Activated gamma-delta T cell (primary cell): ENCODE data around the gene SLC6A4.
"Not testable (repeated sequence)": the region's sequence is repeated elsewhere in the genome, so short reads cannot be mapped to it uniquely, and the experiment has no call there.

Source experiments
- DNase-seq: peaks from one replicate; lab custom pipeline; 2025; lab: John Stamatoyannopoulos, UW

The SLC6A4 gene

DNA sequence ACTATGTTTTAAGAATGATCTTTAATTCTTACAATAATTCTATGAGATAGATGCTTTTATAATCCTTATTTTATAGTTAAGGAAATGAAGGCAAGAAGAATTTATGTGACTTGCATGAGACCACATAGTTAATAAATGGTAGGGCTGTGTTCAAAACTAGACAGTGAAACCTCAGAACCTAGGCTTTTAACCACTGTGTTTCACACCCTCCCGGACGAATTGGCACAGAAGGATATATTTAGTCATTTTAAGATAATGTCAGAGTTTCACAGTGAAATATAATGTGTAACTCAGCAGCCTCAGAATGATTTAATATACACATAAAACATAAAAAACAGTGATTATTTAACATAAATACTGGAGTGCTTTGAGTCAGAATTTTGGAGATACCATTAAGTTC is 61.8 kb downstream of the SLC6A4 start:
- DNase-seq: no peak

DNA sequence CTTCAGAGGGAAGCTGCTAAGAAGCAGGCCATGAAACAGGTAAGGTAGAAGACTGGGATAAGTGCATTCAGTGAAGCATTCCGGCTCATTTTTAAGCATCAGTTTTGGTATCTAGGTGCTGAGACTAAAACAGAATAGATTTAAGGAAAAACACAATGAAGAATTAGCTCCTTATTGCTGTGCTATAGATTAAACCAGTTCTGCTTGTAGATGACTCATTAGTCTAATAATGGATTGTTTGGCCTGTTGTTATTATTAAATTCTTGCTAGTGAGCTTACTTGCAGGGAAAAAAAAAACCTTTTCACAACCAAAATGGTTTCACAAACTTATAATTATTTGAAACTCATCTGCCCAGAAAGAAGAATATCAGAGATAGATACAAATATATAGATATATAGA is 62.9 kb downstream of the SLC6A4 start:
- no peak for DNase-seq

GRCh38 chr17:30170415-30170987 is 65.0 kb downstream of the SLC6A4 start:
- DNase-seq: no peak

DNA sequence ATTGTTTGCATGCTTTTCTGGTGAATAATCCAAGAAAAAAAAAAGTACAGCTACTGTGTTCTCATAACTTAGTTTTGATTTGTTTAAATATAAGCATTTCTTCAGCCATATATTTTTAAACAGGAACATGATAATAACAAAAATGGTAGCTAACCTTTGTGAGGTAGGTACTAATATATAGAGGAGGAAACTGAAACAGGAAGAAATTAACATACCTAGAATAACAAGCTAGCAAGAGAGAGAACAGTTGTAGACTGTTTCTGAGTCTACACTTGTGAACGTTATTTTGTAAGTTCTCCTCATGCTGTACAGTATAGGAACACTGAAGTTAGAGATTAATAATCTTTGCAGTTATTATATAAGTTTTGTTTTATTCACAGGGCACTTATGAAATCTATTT is 69.5 kb downstream of the SLC6A4 start:
- DNase-seq: no peak

DNA sequence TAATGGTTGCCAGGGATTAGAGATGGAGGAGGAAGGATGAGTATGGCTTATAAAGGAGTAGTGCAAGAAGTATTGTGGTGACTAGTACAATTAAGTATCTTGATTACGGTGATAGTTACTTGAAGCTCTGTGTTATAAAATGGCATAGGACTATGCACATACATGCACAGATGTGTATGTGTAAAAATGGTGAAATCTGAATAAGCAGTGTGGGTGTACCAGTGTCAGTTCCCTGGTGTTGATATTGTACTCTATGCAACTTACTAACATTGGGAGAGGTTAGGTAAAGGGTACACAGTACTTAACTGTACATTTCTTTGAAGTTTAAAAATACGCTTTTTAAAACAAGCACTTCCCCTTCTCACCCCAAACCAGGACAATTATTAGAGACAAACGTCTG is 70.3 kb downstream of the SLC6A4 start:
- DNase-seq: no peak

- no peak for DNase-seq
Measured at GRCh38 chr17:30164531-30164930, 71.0 kb downstream of the SLC6A4 start.

- DNase-seq: no peak
Measured at GRCh38 chr17:30161601-30162000, 73.9 kb downstream of the SLC6A4 start.

- no peak for DNase-seq
Measured at GRCh38 chr17:30160419-30161172, 74.9 kb downstream of the SLC6A4 start.

DNA sequence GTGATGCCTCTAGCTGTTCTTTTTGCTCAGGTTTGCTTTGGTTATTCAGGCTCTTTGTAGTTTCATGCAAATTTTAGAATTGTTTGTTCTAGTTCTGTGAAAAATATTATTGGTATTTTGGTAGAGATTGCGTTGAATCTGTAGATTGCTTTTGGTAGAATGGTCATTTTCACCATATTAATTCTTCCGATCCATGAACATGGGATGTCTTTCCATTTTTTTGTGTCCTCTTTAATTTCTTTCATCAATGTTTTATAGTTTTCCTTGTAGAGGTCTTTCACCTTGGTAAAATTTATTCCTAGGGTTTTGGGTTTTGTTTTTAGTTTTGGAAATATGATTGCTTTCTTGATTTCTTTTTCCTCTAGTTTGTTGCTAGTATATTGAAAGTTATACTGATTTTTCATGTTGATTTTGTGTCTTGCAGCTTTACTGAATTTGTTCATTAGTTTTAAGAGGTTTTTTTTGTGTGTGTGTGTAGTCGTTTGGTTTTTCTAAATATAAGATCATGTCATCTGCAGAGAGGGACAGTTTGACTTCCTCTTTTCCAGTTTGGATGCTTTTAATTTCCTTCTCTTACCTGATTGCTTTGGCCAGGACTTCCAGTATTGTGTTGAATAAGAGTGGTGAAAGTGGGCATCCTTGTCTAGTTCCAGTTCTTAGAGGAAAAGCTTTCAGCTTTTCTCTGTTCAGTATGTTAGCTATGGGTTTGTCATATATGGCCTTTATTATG is 76.4 kb downstream of the SLC6A4 start:
- no peak for DNase-seq

DNA sequence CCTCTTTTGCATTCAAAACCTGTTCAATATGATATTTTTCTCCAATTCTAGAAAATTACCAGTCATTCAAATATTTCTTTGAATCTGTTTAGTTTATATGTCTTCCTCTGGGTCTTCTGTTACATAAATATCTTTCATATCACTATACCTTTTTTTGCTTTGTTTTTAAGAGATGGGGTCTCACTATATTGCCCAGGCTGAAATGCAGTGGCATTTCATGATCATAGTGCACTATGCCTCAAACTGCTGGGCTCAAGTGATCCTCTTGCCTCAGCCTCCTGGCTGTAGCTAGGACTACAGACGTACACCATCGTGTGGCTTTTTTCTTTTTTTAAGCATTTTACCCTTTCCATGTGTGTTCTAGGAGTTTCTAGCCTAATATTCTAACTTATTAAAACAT is 80.1 kb downstream of the SLC6A4 start:
- DNase-seq: no peak

DNA sequence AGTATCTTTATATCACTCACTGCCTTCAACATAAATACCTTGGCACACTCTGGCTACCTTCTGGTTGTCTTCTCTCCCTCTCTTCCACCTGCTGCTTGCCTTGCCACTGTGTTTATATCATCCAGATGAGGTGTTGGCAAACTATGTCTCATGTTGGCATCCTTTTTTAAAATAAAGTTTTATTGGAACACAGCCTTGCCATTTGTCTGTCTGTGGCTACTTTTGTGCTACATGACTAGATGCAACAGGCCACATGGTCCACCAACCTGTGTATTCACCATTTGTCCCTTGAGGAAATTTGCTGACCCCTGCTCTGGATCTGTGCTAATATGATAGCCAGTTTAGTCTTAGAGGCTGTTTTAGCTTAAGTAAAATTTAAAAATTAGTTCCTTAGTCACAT is 82.0 kb downstream of the SLC6A4 start:
- no peak for DNase-seq

GRCh38 chr17:30151471-30151870 is 84.0 kb downstream of the SLC6A4 start:
- DNase-seq: no peak

DNA sequence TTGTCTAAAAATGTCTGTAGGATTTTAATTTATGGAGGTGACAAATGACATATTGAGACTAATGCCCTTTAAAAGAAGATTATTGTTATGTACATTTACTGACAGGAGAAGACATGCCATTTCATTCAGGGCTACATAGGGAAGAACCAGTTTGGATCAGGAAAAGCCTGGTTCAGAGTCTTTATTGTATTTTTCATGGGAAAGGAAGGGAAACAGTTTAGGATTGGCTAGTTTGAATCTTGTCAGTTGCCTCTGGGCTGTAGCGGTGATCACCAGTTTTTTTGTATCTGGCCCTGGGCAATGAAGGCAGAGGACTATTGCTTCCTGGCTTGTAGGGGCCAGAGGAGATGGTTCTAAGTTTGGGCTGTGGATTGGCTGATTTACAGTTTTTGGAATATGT is 87.1 kb downstream of the SLC6A4 start:
- no peak for DNase-seq

DNA sequence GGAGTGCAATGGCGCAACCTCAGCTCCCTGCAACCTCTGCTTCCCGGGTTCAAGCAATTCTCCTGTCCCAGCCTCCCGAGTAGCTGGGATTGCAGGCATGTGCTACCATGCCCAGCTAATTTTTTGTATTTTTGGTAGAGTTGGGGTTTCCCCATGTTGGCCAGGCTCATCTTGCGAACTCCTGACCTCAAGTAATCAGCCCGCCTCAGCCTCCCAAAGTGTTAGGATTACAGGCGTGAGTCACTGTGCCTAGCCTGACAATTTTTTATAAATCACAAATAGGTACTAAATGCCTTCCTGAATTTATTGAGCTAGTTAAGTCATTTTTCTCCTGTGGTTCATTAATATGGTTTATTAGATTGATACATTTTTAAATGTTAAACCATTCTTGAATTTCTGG is 87.6 kb downstream of the SLC6A4 start:
- not testable (repeated sequence) for DNase-seq
